Stimulated activated CD4-positive, alpha-beta T cell treated with anti-CD3 and anti-CD28 coated beads, Interleukin-12 subunit alpha, Interleukin-12 subunit beta, amount 100 ng/mL, for 4 hours (primary cell): ENCODE measurements around the gene MYT1.

Experiments used
- DNase-seq: peaks from one replicate; pipeline ENCODE4 v3.0.0-alpha.2; 2020

The MYT1 gene

GRCh38 chr20:64196309-64196708 is 32.1 kb downstream of the MYT1 start:
- DNase-seq = no peak

DNA sequence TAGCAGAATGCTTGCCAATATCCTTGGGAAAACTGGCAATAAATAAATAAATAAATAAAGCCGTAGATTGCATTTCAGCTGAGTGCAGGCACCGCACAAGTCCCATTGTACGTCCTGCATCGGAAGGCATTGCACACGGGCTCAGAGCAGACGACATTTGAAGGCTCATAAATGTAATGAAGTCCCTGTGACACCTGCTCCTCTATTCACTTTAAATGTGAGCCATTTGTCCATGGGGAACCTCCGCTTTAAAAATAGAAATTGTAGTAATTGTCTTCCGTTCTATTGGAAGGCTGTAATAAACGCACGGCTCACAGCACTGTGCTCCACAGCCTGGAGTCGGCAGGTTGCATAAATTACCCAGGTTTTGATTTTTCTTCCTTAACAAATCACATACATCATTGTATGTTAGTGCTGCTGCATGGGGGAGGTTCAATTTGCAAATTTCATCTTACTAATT is 32.6 kb downstream of the MYT1 start:
- DNase-seq = no peak

DNA sequence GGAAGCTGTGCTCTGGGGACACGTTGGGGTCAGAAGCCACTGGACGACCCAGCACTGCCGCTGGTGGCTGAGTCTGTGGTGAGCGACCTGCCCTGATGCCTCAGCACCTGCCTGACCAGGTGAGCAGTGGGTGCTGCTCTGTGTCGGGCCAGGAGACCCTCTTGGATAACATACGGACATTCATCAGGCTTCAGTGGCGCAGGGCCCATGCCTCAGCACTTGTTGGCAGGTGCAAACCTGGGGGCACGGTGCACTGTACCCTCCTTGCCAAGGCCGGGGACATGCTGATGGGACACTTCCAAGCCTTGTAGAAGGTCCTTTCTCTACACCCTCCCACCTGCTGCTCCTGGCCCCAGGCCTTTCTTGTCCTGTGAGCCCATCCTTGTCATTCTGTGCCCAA is 34.1 kb downstream of the MYT1 start:
- no peak for DNase-seq

- DNase-seq = no peak
These were observed 35.1 kb downstream of the MYT1 start for GRCh38 chr20:64199395-64199794.

DNA sequence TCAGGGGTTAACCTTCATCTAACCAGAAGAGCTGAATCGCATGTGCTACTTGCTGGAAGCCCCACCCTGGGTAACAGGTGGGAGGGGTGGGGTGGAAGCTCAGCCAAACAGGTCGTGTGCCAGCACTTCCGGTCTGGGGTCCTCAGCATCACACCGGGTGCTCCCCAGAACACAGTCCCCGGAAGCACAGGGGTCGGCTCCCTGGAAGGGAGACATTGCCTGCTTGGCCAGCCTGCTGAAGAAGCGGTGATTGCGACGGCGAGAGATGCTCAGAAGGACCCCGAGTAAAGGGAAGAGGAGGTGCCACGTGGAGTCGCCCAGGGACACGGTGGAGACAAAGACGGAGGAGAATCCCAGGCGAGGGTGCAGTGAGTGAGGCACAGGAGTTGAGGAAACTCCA is 36.5 kb downstream of the MYT1 start:
- no peak for DNase-seq

DNA sequence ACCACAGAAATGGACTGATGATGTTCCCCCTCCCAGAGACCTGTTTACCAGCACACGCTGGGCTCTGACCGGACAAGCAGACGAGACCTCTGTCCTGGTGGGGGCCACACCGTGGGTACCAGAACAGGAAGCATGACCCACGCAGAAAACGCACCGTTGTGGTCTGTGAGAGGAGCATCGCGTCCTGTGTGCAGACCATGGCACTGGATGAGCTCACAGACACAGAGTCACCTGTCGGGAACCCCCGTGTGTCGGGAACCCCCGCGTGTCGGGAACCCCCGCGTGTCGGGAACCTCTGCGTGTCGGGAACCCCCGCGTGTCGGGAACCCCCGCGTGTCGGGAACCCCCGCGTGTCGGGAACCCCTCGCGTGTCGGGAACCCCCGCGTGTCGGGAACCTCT is 37.4 kb downstream of the MYT1 start:
- no peak for DNase-seq

GRCh38 chr20:64203037-64203777 is 39.0 kb downstream of the MYT1 start:
- no peak for DNase-seq

- DNase-seq = no peak
These were observed 41.4 kb downstream of the MYT1 start for GRCh38 chr20:64205611-64206026.

DNA sequence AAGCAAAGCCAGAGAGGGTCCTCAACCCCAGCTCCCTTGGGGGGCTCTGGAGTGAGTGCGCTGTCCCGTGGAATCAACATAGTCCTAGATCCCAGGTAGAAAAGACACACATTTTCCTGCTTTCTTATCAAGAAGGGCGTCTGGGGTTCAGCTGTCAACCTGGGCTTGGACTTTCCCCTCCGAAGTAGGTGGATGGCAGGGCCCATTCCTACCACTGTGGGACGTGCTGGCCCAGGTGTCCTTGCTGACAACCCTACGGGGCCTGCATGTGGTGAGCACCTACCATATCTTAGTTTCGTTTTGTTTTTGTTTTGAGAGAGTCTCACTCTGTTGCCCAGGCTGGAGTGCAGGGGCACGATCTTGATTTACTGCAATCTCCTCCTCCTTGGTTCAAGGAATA is 42.4 kb downstream of the MYT1 start:
- no peak for DNase-seq

DNA sequence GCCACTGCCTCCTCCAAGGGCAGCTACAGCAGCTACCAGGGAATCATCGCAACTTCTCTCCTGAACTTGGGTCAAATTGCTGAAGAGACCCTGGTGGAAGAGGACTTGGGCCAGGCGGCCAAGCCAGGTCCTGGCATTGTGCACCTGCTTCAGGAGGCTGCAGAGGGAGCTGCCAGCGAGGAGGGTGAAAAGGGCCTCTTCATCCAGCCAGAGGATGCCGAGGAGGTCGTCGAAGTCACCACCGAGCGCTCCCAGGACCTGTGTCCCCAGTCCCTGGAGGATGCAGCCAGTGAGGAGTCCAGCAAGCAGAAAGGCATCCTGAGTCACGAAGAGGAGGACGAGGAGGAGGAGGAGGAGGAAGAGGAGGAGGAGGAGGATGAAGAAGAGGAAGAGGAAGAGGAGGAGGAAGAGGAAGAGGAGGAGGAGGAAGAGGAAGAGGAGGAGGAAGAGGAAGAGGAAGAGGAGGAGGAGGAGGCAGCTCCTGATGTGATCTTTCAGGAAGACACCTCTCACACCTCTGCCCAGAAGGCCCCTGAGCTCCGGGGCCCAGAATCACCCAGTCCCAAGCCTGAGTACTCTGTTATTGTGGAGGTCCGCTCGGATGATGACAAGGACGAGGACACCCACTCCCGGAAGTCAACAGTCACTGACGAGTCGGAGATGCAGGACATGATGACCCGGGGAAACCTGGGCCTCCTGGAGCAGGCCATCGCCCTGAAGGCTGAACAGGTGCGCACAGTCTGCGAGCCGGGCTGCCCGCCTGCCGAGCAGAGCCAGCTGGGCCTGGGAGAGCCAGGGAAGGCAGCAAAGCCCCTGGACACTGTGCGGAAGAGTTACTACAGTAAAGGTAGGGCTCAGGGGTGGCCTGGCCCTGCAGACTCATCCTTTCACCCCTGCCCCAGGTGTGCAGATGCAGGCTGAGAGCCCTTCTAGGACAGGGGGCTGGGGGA is 43.7 kb downstream of the MYT1 start:
- DNase-seq = no peak

DNA sequence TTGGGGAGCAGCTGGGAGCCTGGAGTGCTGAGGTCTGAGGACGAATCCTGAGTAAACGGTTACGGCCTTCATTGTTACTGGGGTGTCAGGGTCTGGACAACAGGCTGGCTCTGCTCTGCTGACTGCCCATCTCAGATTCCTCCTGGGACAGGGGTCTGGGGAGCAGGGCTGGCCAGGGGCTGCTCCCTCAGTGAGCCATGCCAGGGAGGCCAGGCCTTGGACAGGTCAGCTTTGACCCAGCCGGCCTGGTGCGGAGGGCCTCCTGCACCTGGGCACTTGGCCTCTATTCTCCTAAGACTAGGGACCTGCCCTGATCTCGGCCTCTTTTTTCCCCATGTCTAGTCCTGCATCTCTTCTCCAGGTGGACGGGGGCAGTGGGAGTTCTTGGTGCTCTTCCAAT is 44.9 kb downstream of the MYT1 start:
- no peak for DNase-seq

GRCh38 chr20:64210656-64211369 is 46.6 kb downstream of the MYT1 start:
- no peak for DNase-seq

GRCh38 chr20:64211874-64212658 is 47.8 kb downstream of the MYT1 start:
- no peak for DNase-seq

DNA sequence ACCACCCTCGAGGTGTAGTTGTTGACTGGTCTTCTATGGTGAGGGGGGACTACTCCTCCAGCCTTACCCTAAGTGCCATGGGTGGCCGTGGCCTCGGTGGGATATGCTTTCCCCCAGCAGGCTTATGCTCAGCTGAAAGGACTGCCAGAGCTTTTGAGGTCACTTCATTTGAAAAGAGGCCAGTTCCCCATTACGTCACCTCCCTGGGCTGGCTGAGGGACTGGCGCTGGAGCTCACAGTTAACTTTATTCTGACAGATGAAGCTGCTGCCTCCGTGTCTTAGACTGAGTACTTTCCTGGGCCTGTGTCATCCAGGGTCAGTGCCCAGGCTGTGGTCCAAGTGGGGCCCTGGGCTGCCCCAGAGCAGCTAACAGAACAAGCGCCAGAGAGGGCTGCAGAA is 48.5 kb downstream of the MYT1 start:
- DNase-seq = no peak

DNA sequence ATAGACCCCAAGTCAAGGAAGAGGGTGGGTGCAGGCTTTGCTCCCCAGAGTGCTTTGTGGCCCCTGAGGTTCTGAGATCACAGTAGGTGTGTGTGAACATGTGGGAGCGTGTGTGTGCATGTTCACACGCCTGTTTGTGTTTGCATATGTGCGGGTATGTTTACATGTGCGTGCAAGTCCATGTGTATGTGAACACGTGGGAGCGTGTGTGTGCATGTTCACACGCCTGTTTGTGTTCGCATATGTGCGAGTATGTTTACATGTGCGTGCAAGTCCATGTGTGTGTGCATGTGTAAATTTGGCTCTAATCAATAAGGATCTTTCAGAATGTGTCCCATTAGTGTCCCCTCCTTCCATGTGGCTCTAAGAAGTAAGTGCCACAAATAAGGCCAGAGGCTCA is 49.9 kb downstream of the MYT1 start:
- DNase-seq = no peak

GRCh38 chr20:64214952-64215351 is 50.7 kb downstream of the MYT1 start:
- DNase-seq = no peak

- no peak for DNase-seq
These were observed 51.8 kb downstream of the MYT1 start for GRCh38 chr20:64216036-64216435.

DNA sequence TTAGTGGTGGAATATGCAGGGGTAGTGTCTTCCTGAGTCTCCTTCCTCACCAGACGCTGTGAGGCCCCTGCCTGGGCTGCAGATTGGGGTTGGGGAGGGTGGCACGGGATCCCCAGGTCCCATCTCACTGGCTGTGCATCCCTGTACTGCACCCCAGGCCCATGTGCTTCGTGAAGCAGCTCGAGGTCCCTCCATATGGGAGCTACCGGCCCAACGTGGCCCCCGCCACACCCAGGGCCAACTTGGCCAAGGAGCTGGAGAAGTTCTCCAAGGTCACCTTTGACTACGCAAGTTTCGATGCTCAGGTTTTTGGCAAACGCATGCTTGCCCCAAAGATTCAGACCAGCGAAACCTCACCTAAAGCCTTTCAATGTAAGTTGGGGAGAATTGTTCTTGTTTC is 52.7 kb downstream of the MYT1 start:
- no peak for DNase-seq

- DNase-seq = no peak
These were observed 53.4 kb downstream of the MYT1 start for GRCh38 chr20:64217539-64218221.

DNA sequence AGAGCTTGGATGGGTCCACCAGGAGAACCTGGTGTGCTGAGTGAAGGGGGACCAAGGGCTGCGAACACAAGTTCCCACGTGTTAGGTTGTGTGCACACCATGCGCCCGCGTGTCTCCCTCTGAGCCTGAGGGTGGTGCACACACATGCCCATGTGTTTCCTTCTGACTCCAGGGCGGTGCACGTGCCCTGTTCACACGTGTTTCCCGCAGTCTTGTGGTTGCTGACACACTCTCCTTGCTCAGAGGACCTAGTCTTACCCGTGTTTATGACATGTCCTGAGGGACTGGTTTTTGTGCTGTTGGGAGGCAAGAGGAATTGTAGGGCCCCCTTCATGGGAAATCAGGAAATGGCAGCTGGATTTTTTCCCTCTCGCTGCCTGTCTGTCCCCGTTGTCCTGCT is 55.0 kb downstream of the MYT1 start:
- DNase-seq = no peak

- no peak for DNase-seq
These were observed 55.5 kb downstream of the MYT1 start for GRCh38 chr20:64219730-64220129.

GRCh38 chr20:64220420-64220819 is 56.2 kb downstream of the MYT1 start:
- no peak for DNase-seq
